ENCODE data around the gene BCOR. TPM values are rescaled to one million over a fixed set of nuclear protein-coding genes. Genes with fewer than 3 reads are reported as not detected.

BCOR gene
- total and polyA plus RNA-seq, 9 of the 15 experiments (the other 6 are each of a cell fraction or from before 2014, with no cell fraction given), result 27.5 to 113 (median 37.6) TPM

DNA sequence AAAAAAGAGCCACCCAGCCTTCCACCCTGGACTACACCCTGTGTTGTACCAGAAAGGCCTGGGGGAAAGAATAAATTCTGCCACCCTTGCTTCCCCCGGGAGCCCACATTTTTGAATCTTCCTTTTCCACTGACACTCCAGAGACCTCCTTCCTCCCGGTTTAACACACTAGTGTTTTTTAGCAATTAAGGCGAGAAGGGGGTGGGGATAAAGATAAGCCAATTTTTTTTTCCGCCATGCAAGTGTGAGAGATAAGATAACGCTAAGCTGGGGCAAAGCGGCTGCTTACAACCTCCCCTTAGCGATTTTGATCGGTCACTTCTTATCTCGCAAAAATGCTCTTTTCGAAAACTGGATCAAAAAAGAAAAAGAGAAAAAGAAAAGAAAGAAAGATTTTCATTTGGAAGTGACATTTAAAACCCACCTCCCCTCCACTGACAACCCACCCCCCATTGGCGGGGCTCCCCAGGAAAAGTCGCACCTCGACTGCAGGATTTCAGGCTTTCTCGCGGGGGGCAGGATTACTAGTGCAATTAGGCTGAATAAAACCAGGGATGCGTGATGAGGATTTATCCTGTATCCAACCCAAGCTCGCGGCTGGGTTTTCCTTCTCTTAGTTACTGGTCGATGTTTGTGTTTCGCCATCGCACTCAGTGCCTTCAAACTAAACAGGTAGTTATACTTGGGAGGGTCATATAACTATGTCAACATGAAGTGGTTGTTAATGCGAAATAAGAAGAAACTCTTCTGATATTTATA lies 6.0 kb upstream of the BCOR start (continued):
- TF ChIP-seq SMARCE1 (IDR thresholded peaks at IDR 0.05), result peak; percentile 94
- peak; percentile 50 for TF ChIP-seq CHD1 (IDR thresholded peaks at IDR 0.05; ENCODE audit: low read length)
- TF ChIP-seq PCBP2 (IDR thresholded peaks at IDR 0.05; ENCODE audit: low read depth, low read length, poor library complexity, severe bottlenecking), result no peak
- no peak for TF ChIP-seq MCM5 (IDR thresholded peaks at IDR 0.05; ENCODE audit: low read depth)
- peak; percentile 53; the same call in 1 of the 2 replicates for TF ChIP-seq POLR2AphosphoS5 (IDR thresholded peaks at IDR 0.05; ENCODE audit: control insufficient read depth, insufficient read depth, low read depth, low read length)
- TF ChIP-seq CBFA2T2 (conservative IDR thresholded peaks at IDR 0.05), result peak; percentile 83
- no peak for TF ChIP-seq RBM34 (IDR thresholded peaks at IDR 0.05; ENCODE audit: borderline replicate concordance, insufficient read depth, low read length)
- TF ChIP-seq ZKSCAN3 (CRISPR knock-in tag; IDR thresholded peaks at IDR 0.05), result no peak
- TF ChIP-seq BCOR (IDR thresholded peaks at IDR 0.05), result peak; percentile 86
- TF ChIP-seq, protein P1, sequence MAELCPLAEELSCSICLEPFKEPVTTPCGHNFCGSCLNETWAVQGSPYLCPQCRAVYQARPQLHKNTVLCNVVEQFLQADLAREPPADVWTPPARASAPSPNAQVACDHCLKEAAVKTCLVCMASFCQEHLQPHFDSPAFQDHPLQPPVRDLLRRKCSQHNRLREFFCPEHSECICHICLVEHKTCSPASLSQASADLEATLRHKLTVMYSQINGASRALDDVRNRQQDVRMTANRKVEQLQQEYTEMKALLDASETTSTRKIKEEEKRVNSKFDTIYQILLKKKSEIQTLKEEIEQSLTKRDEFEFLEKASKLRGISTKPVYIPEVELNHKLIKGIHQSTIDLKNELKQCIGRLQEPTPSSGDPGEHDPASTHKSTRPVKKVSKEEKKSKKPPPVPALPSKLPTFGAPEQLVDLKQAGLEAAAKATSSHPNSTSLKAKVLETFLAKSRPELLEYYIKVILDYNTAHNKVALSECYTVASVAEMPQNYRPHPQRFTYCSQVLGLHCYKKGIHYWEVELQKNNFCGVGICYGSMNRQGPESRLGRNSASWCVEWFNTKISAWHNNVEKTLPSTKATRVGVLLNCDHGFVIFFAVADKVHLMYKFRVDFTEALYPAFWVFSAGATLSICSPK (IDR thresholded peaks at IDR 0.05; ENCODE audit: borderline replicate concordance), result no peak
- TF ChIP-seq FOXM1 (IDR thresholded peaks at IDR 0.05; ENCODE audit: low read depth), result peak; percentile 82
- no peak for TF ChIP-seq FOXM1 (CRISPR knock-in tag; IDR thresholded peaks at IDR 0.05; ENCODE audit: low read depth)
- TF ChIP-seq MAZ (CRISPR knock-in tag; conservative IDR thresholded peaks at IDR 0.05 in 1 of 2, IDR thresholded peaks at IDR 0.05 in 1 of 2), result 0 out of 4 replicates have a peak, but pooled peaks of 1 of the 2 experiments have one; percentile 16
- TF ChIP-seq, protein P2, sequence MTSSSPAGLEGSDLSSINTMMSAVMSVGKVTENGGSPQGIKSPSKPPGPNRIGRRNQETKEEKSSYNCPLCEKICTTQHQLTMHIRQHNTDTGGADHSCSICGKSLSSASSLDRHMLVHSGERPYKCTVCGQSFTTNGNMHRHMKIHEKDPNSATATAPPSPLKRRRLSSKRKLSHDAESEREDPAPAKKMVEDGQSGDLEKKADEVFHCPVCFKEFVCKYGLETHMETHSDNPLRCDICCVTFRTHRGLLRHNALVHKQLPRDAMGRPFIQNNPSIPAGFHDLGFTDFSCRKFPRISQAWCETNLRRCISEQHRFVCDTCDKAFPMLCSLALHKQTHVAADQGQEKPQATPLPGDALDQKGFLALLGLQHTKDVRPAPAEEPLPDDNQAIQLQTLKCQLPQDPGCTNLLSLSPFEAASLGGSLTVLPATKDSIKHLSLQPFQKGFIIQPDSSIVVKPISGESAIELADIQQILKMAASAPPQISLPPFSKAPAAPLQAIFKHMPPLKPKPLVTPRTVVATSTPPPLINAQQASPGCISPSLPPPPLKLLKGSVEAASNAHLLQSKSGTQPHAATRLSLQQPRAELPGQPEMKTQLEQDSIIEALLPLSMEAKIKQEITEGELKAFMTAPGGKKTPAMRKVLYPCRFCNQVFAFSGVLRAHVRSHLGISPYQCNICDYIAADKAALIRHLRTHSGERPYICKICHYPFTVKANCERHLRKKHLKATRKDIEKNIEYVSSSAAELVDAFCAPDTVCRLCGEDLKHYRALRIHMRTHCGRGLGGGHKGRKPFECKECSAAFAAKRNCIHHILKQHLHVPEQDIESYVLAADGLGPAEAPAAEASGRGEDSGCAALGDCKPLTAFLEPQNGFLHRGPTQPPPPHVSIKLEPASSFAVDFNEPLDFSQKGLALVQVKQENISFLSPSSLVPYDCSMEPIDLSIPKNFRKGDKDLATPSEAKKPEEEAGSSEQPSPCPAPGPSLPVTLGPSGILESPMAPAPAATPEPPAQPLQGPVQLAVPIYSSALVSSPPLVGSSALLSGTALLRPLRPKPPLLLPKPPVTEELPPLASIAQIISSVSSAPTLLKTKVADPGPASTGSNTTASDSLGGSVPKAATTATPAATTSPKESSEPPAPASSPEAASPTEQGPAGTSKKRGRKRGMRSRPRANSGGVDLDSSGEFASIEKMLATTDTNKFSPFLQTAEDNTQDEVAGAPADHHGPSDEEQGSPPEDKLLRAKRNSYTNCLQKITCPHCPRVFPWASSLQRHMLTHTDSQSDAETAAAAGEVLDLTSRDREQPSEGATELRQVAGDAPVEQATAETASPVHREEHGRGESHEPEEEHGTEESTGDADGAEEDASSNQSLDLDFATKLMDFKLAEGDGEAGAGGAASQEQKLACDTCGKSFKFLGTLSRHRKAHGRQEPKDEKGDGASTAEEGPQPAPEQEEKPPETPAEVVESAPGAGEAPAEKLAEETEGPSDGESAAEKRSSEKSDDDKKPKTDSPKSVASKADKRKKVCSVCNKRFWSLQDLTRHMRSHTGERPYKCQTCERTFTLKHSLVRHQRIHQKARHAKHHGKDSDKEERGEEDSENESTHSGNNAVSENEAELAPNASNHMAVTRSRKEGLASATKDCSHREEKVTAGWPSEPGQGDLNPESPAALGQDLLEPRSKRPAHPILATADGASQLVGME (CRISPR knock-in tag; IDR thresholded peaks at IDR 0.05), result no peak
- TF ChIP-seq ZC3H8 (IDR thresholded peaks at IDR 0.05), result no peak
- TF ChIP-seq SRSF7 (optimal IDR thresholded peaks at IDR 0.05; ENCODE audit: low read depth, low read length), result no peak
- TF ChIP-seq CBX8 (IDR thresholded peaks at IDR 0.05; ENCODE audit: borderline replicate concordance, extremely low read depth, low read depth, low read length, poor library complexity, severe bottlenecking), result no peak
